ENCODE data around the gene TSEN34.

Gene TSEN34

DNA sequence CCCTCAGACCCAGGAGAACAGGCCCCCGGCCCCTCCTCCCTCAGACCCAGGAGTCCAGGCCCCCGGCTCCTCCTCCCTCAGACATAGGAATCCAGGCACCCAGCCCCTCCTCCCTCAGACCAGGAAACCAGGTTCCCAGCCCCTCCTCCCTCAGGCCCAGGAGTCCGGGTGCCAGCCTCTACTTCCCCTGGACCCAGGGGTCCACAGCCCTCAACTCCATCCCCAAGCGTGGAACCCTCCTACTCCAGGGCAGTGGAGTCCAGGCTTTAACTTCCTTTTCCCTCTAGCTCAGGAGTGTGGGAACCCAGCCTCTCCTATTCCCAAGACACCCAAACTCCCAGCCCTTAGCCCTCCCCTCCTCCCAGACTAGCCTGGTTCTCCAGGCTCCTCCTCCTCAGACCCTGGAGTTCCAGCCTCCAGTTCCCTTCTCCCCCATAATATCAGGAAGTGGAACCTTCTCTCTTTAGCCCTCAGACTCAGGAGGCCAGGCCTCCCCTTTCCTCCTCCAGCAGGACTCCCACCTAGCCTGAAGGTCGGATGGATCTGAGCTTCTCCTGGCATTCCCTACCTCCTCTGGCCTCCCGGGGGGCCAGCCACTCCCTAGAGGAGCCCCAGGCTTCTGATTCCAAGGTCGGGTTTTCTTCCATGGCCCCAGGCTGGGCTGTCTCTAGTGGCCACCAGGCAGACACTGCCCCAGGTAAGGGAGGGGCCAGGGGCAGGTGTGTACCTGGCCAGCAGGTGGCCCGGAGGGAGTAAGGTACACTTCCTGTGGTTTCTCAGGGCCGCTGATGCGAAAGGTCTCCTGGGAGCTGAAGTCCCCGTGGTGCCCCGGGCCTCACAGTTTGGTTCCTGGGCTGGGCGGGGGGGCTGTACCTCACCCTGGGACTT is 18.4 kb upstream of the TSEN34 start, which contains the start of gene TMC4:
Gene TMC4, minus strand, starts transcription at position 690 of the 888 bp plus-strand sequence. Its CDS starts 43 bp downstream, at position 647.
- Histone ChIP-seq H3K27ac (no peak within 1 kb of the TSS), H3K4me3 (no peak within 1 kb of the TSS), H3K4me1 (peaks cover 0 to 18% (median 3%) of the 10 kb centered on the region in 4 donors), H3K36me3 (peaks cover 0 to 12% (median 10%) of the 10 kb centered on the region in 3 donors), H3K27me3 (peaks cover 0 to 21% of the 10 kb centered on the region in 2 donors), H3K9me3 (no peaks in the 10 kb centered on the region)
- intact Hi-C loops (cut with DNase I; ENCODE audit: low total_unique reads), result no loop called here
- TF ChIP-seq, protein P1, sequence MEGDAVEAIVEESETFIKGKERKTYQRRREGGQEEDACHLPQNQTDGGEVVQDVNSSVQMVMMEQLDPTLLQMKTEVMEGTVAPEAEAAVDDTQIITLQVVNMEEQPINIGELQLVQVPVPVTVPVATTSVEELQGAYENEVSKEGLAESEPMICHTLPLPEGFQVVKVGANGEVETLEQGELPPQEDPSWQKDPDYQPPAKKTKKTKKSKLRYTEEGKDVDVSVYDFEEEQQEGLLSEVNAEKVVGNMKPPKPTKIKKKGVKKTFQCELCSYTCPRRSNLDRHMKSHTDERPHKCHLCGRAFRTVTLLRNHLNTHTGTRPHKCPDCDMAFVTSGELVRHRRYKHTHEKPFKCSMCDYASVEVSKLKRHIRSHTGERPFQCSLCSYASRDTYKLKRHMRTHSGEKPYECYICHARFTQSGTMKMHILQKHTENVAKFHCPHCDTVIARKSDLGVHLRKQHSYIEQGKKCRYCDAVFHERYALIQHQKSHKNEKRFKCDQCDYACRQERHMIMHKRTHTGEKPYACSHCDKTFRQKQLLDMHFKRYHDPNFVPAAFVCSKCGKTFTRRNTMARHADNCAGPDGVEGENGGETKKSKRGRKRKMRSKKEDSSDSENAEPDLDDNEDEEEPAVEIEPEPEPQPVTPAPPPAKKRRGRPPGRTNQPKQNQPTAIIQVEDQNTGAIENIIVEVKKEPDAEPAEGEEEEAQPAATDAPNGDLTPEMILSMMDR (IDR thresholded peaks at IDR 0.05), result no peak
- DNase-seq, result no peak

DNA sequence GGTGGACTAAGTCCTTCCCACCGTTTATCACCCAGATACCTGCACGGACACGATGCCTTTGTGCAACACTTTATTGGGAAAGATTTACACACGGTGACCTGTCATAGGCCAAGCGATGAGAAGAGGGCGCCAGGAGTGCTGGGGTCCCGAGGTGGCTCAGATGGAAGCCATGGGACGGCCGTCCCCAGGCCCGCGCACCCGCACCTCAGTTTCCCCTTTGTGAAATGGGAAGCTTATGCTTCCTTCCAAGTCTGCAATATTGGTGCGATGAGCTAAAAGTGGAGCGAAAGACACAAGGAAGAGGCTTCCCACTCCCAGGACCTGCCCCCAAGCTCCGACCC is 17.8 kb upstream of the TSEN34 start:
- intact Hi-C loops (cut with DNase I; ENCODE audit: low total_unique reads), result no loop called here
- H3K27me3 ChIP-seq, result peaks cover 0 to 21% of the 10 kb centered on the region in 2 donors
- TF ChIP-seq, protein P1 (IDR thresholded peaks at IDR 0.05), result no peak
- H3K9me3 ChIP-seq, result no peaks in the 10 kb centered on the region
- H3K4me1 ChIP-seq, result peaks cover 0 to 15% (median 2%) of the 10 kb centered on the region in 4 donors
- no peak overlapping the region for H3K27ac ChIP-seq
- DNase-seq, result no peak
- H3K36me3 ChIP-seq, result peaks cover 0 to 16% (median 16%) of the 10 kb centered on the region in 3 donors
- no peak overlapping the region for H3K4me3 ChIP-seq

- H3K9me3 ChIP-seq, result no peaks in the 10 kb centered on the region
- DNase-seq, result no peak
- intact Hi-C loops (cut with DNase I; ENCODE audit: low total_unique reads), result no loop called here
- peaks cover 0 to 13% (median 2%) of the 10 kb centered on the region in 4 donors for H3K4me1 ChIP-seq
- peaks cover 0 to 21% of the 10 kb centered on the region in 2 donors for H3K27me3 ChIP-seq
- H3K36me3 ChIP-seq, result peaks cover 0 to 25% (median 18%) of the 10 kb centered on the region in 3 donors
- no peak overlapping the region for H3K27ac ChIP-seq
- TF ChIP-seq, protein P1 (IDR thresholded peaks at IDR 0.05), result no peak
- no peak overlapping the region for H3K4me3 ChIP-seq
Measured at GRCh38 chr19:54173951-54174834, 16.9 kb upstream of the TSEN34 start.

- Histone ChIP-seq H3K27ac (no peak overlapping the region), H3K9me3 (no peaks in the 10 kb centered on the region), H3K36me3 (peaks cover 7 to 54% (median 29%) of the 10 kb centered on the region in 3 donors), H3K27me3 (peaks cover 0 to 7% of the 10 kb centered on the region in 2 donors), H3K4me3 (no peak overlapping the region), H3K4me1 (no peaks in the 10 kb centered on the region)
- intact Hi-C loops (cut with DNase I; ENCODE audit: low total_unique reads), result no loop called here
- no peak for DNase-seq
- TF ChIP-seq, protein P1 (IDR thresholded peaks at IDR 0.05), result no peak
Measured at GRCh38 chr19:54178581-54179261, 12.4 kb upstream of the TSEN34 start.

- H3K27ac ChIP-seq, result no peak overlapping the region
- no peaks in the 10 kb centered on the region for H3K9me3 ChIP-seq
- H3K4me1 ChIP-seq, result no peaks in the 10 kb centered on the region
- intact Hi-C loops (cut with DNase I; ENCODE audit: low total_unique reads), result no loop called here
- peaks cover 7 to 56% (median 29%) of the 10 kb centered on the region in 3 donors for H3K36me3 ChIP-seq
- no peak overlapping the region for H3K4me3 ChIP-seq
- H3K27me3 ChIP-seq, result peaks cover 0 to under 1% of the 10 kb centered on the region in 2 donors
- TF ChIP-seq, protein P1 (IDR thresholded peaks at IDR 0.05), result no peak
- no peak for DNase-seq
Measured at GRCh38 chr19:54179262-54179852, 11.8 kb upstream of the TSEN34 start.
